Measurements from ENCODE around the gene CFAP157. TPM values are rescaled to one million over a fixed set of nuclear protein-coding genes. Genes with fewer than 3 reads are reported as not detected.

Gene CFAP157
- total RNA-seq, 1 donor from 2014 or later: not detected

DNA sequence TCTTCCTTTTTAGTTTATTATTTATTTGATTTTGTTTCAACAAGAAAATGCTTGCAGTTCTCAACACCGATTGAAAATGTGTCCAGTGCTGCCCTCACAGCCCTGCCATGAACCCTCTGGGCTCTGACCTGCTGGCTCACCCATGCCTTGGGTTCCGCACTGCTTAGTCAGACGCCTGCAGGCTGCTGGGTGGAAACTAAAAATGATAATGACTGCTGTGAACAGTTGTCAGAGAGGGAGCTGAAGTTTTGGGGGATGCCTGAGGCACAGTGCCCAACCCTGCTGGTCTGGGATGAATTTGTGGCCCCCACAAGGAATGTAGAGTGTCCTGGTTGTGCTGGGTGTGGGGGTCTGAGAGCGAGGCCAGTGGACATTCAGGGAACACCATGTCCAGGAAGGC lies 22.2 kb upstream of the CFAP157 start:
- Mint-ChIP-seq H3K27me3 (peaks cover 9% of the 10 kb centered on the region), H3K9me3 (no peaks in the 10 kb centered on the region), H3K4me3 (no peak overlapping the region), H3K36me3 (ENCODE audit: low read depth) (no peaks in the 10 kb centered on the region), H3K4me1 (no peaks in the 10 kb centered on the region), H3K27ac (no peak overlapping the region)
- ChIA-PET CTCF (interaction anchor here (0.6 kb wide), 1 partner anchor 430 kb away, joined by 3 read pairs; no protein-coding TSS in a partner anchor), POLR2A (no interaction called here)
- DNase-seq (no peak), ATAC-seq (ENCODE audit: low read depth) (no peak)
- TF ChIP-seq, protein P1, sequence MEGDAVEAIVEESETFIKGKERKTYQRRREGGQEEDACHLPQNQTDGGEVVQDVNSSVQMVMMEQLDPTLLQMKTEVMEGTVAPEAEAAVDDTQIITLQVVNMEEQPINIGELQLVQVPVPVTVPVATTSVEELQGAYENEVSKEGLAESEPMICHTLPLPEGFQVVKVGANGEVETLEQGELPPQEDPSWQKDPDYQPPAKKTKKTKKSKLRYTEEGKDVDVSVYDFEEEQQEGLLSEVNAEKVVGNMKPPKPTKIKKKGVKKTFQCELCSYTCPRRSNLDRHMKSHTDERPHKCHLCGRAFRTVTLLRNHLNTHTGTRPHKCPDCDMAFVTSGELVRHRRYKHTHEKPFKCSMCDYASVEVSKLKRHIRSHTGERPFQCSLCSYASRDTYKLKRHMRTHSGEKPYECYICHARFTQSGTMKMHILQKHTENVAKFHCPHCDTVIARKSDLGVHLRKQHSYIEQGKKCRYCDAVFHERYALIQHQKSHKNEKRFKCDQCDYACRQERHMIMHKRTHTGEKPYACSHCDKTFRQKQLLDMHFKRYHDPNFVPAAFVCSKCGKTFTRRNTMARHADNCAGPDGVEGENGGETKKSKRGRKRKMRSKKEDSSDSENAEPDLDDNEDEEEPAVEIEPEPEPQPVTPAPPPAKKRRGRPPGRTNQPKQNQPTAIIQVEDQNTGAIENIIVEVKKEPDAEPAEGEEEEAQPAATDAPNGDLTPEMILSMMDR (IDR thresholded peaks at IDR 0.05): no peak
- intact Hi-C loops (cut with micrococcal nuclease): no loop called here

DNA sequence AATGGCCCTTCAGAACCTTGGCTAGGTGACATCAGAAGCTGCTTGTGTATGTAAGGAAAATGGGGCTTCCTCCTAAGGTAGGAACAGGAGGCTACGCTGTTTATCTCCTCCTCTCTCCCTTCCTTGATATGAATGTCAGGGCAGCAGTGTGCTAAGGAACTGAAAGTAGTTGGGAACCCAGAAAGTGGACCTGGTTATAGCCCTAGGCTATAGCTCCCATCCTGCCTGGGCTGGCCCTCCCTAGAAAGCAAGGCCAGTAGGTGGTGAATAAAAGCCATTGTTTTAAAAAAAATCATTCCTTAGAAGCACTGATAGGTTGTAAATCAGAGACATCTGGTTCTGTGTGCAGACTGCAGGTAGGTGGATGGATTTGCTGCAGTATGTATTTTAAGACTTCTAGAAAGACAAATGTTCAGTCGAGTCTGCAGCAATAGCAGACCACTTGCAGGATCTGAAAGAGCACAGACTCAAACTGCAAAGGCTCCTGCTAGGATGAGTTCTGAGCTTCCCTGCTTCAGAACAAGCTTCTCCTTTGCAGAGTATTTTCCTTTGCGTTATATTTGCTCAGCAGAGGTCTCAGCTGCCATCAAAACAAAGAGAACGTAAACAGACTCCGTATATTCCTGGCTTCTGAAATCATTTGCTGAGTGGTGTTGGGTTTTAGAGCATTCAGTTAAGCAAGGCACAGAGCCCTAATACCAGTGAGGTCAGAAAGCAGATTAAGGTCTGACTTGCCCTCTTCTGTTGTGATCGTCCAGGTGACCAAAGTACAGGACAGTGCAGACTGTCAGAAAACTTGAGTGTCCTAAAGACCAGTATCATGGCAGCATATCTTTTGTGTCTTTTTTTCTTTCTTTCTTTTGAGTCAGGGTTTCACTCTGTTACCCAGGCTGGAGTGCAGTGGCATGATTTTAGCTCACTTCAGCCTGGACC lies 20.1 kb upstream of the CFAP157 start:
- Mint-ChIP-seq H3K27ac (no peak overlapping the region), H3K36me3 (ENCODE audit: low read depth) (no peaks in the 10 kb centered on the region), H3K4me3 (no peak overlapping the region), H3K4me1 (no peaks in the 10 kb centered on the region), H3K9me3 (no peaks in the 10 kb centered on the region), H3K27me3 (no peaks in the 10 kb centered on the region)
- no peak for DNase-seq
- POLR2A ChIA-PET: no interaction called here
- TF ChIP-seq, protein P1 (IDR thresholded peaks at IDR 0.05): no peak
- intact Hi-C loops (cut with micrococcal nuclease): no loop called here
- ATAC-seq (ENCODE audit: low read depth): no peak
- CTCF ChIA-PET: no interaction called here

DNA sequence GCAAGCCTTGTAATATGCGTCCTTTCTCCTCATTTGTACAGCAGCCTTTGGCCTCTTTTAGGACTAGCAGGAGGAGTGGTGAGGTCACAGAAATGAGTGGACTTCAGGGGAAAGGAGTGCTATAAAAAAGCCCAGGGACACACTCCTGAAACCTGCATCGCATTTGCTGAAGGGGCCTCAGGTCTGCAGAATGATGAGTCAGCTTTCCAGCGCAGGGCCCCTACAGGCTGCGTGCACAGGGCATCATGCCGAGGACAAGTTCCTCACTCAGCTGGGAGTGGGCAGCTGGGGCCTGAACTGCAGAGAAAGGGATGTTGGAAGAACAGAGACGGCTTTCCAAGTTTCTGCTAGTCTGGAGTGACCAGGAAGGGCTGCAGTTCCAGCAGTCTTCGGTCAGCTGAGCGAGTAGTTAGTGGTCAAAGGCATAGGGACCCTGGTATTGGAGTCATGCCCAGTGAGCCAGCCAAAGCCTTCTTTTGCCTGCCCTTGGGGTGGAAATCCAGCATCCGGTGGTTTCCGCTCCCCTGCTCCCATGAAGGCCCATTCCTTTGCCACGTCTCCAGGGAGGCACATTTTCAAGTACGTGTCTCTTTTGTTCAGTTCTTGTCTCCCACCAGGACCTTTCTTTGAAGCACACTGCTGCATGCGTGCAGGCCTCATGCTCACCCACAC lies 17.3 kb upstream of the CFAP157 start:
- intact Hi-C loops (cut with micrococcal nuclease): no loop called here
- no peaks in the 10 kb centered on the region for H3K4me1 Mint-ChIP-seq

DNA sequence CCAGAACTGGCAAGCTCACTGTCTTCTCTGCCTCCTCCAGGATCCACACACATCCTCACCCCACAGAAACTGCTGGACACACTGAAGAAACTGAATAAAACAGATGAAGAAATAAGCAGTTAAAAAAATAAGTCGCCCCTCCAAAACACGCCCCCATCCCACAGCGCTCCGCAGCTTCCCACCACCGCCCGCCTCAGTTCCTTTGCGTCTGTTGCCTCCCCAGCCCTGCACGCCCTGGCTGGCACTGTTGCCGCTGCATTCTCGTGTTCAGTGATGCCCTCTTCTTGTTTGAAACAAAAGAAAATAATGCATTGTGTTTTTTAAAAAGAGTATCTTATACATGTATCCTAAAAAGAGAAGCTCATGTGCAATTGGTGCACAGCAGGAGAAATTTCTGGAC lies 16.1 kb upstream of the CFAP157 start:
- H3K9me3 Mint-ChIP-seq: no peaks in the 10 kb centered on the region
- ChIA-PET CTCF (interaction anchor here (0.7 kb wide), 1 partner anchor 178 kb away, joined by 3 read pairs; no protein-coding TSS in a partner anchor), POLR2A (no interaction called here)

More for the DNA sequence above, 17.3 kb upstream of the CFAP157 start:
- no peaks in the 10 kb centered on the region for H3K27me3 Mint-ChIP-seq
- H3K27ac Mint-ChIP-seq: no peak overlapping the region
- H3K4me3 Mint-ChIP-seq: no peak overlapping the region
- CTCF ChIA-PET: no interaction called here
- ATAC-seq (ENCODE audit: low read depth): no peak
- DNase-seq: no peak
- POLR2A ChIA-PET: interaction anchor here (1.4 kb wide), 1 partner anchor 8 kb away, joined by 3 read pairs; no protein-coding TSS in a partner anchor
- H3K9me3 Mint-ChIP-seq: no peaks in the 10 kb centered on the region
- TF ChIP-seq, protein P1 (IDR thresholded peaks at IDR 0.05): no peak
- H3K36me3 Mint-ChIP-seq (ENCODE audit: low read depth): no peaks in the 10 kb centered on the region

More for the DNA sequence above, 16.1 kb upstream of the CFAP157 start:
- no peak overlapping the region for H3K4me3 Mint-ChIP-seq
- no peaks in the 10 kb centered on the region for H3K4me1 Mint-ChIP-seq
- intact Hi-C loops (cut with micrococcal nuclease): no loop called here
- ATAC-seq (ENCODE audit: low read depth): no peak
- H3K36me3 Mint-ChIP-seq (ENCODE audit: low read depth): no peaks in the 10 kb centered on the region
- TF ChIP-seq, protein P1 (IDR thresholded peaks at IDR 0.05): no peak
- no peaks in the 10 kb centered on the region for H3K27me3 Mint-ChIP-seq
- no peak overlapping the region for H3K27ac Mint-ChIP-seq
- DNase-seq: no peak

Data from activated B cell treated with CpG ODN at 0.5 μM for 24 hours (primary cell).